H1 (cell line): ENCODE data around the gene KCNMA1. TPM values are rescaled to one million over a fixed set of nuclear protein-coding genes. Genes with fewer than 3 reads are reported as not detected.

Experiments used
- CTCF ChIA-PET: fragments of 300-600 bp; sonication (Branson Sonifier 250); formaldehyde crosslinking; loops from one replicate; lab custom pipeline; 2021; ENCODE audit not compliant: partially characterized antibody; lab: Charles Lee
- POLR2A ChIA-PET: fragments of 300-600 bp; sonication (Branson Sonifier 250); formaldehyde crosslinking; loops from one replicate; lab custom pipeline; 2021; ENCODE audit warnings: inconsistent platforms; ENCODE audit not compliant: partially characterized antibody; lab: Charles Lee
- DNase-seq, 2 experiments: peaks; one replicate each; pipeline versions ENCODE4 v3.0.0 to v3.0.0-alpha.2; 2010 to 2022; ENCODE audit warnings: low spot score in 2 of 2, low read depth in 1 of 2, mixed read lengths in 1 of 2
- FAIRE-seq: peaks from 2 replicates; lab custom pipeline; 2011; peaks lifted over from hg19 to GRCh38; lab: Jason Lieb, UNC
- H2AFZ ChIP-seq: 2 replicates; pipeline ENCODE4 v1.8.1; 2012; ENCODE audit warnings: low read length, inconsistent platforms
- H2AK5ac ChIP-seq: 2 replicates; pipeline ENCODE4 v1.6.1; 2013; ENCODE audit warnings: low read depth, low read length
- H2BK120ac ChIP-seq: replicated peaks from 2 replicates; pipeline ENCODE3; 2013; ENCODE audit warnings: low read depth, low read length, inconsistent platforms
- H2BK12ac ChIP-seq: 2 replicates; pipeline ENCODE4 v1.6.1; 2013; ENCODE audit warnings: low read depth, low read length
- H2BK15ac ChIP-seq: 2 replicates; pipeline ENCODE4 v1.6.1; 2013; ENCODE audit warnings: low read length
- H2BK20ac ChIP-seq: 2 replicates; pipeline ENCODE4 v1.6.1; 2013; ENCODE audit warnings: low read length
- H2BK5ac ChIP-seq: 2 replicates; pipeline ENCODE4 v1.6.1; 2013; ENCODE audit warnings: low read depth, low read length
- H3K14ac ChIP-seq: 2 replicates; pipeline ENCODE4 v1.6.1; 2013; ENCODE audit warnings: inconsistent platforms; ENCODE audit not compliant: insufficient read length
- H3K18ac ChIP-seq: 2 replicates; pipeline ENCODE4 v1.6.1; 2013; ENCODE audit warnings: low read length; ENCODE audit errors: extremely low read depth
- H3K23ac ChIP-seq: 2 replicates; pipeline ENCODE4 v1.6.1; 2013; ENCODE audit warnings: inconsistent platforms; ENCODE audit not compliant: insufficient read length
- H3K23me2 ChIP-seq: 2 replicates; pipeline ENCODE4 v1.6.1; 2013; ENCODE audit warnings: low read depth, low read length
- H3K27ac ChIP-seq: 2 replicates; pipeline ENCODE4 v1.6.1; 2011; ENCODE audit warnings: low read depth, low read length, inconsistent platforms
- H3K27me3 ChIP-seq, 4 experiments: replicated peaks in 1 of 4; 1 replicate in 1 of 4; 2 replicates in 3 of 4; pipeline versions ENCODE4 v1.6.1 to v1.8.1; 2011 to 2013; ENCODE audit warnings: low read length in 3 of 4, mild to moderate bottlenecking in 3 of 4, inconsistent platforms in 2 of 4, mixed read lengths in 2 of 4, moderate library complexity in 1 of 4; ENCODE audit not compliant: control insufficient read depth in 3 of 4, insufficient read depth in 3 of 4; ENCODE audit errors: extremely low read depth in 1 of 4
- H3K36me3 ChIP-seq, 4 experiments: 2 replicates each; pipeline versions ENCODE4 v1.6.1 to v1.8.1; 2011 to 2013; ENCODE audit warnings: mild to moderate bottlenecking in 4 of 4, low read length in 3 of 4, moderate library complexity in 2 of 4, control low read depth in 1 of 4, inconsistent platforms in 1 of 4; ENCODE audit not compliant: insufficient read depth in 4 of 4, control insufficient read depth in 2 of 4
- H3K4ac ChIP-seq: replicated peaks from 2 replicates; pipeline ENCODE3; 2013; ENCODE audit warnings: low read length, low read depth, mixed read lengths, inconsistent platforms; ENCODE audit not compliant: insufficient read length
- H3K4me1 ChIP-seq, 4 experiments: replicated peaks in 1 of 4; 1 replicate in 1 of 4; 2 replicates in 3 of 4; pipeline versions ENCODE4 v1.6.1 to v1.8.1; 2011 to 2013; ENCODE audit warnings: low read length in 3 of 4, inconsistent platforms in 2 of 4, mixed read lengths in 1 of 4; ENCODE audit not compliant: insufficient read depth in 4 of 4, control insufficient read depth in 3 of 4
- H3K4me2 ChIP-seq, 2 experiments: 2 replicates each; pipeline versions ENCODE4 v1.6.1 to v1.8.1; 2011 to 2013; ENCODE audit warnings: low read depth in 2 of 2, low read length in 2 of 2, control low read depth in 1 of 2, inconsistent platforms in 1 of 2, mild to moderate bottlenecking in 1 of 2; ENCODE audit not compliant: insufficient read depth in 1 of 2
- H3K4me3 ChIP-seq, 4 experiments: fragments of 200-600, 300-600 bp in 1 of 4; sonication (generic), shearing (Covaris generic), sonication (Bioruptor Twin) in 1 of 4; 2 replicates each; pipeline versions ENCODE4 v1.5.1 to v1.8.1; 2011 to 2016; ENCODE audit warnings: low read length in 4 of 4, low read depth in 3 of 4, control low read depth in 2 of 4, inconsistent platforms in 2 of 4, mild to moderate bottlenecking in 2 of 4, mixed read lengths in 1 of 4, moderate library complexity in 1 of 4; ENCODE audit not compliant: insufficient read depth in 2 of 4; ENCODE audit errors: extremely low read depth in 1 of 4
- H3K56ac ChIP-seq: replicated peaks from 2 replicates; pipeline ENCODE3; 2013; ENCODE audit warnings: low read depth, mild to moderate bottlenecking, mixed read lengths, low read length, inconsistent platforms; ENCODE audit not compliant: insufficient read length
- H3K79me1 ChIP-seq: 2 replicates; pipeline ENCODE4 v1.6.1; 2013; ENCODE audit warnings: low read depth, low read length, control low read depth
- H3K79me2 ChIP-seq, 2 experiments: 2 replicates each; pipeline versions ENCODE4 v1.6.1 to v1.8.1; 2012 to 2013; ENCODE audit warnings: low read length in 2 of 2, mild to moderate bottlenecking in 2 of 2, inconsistent platforms in 1 of 2; ENCODE audit not compliant: insufficient read depth in 2 of 2, control insufficient read depth in 1 of 2
- H3K9ac ChIP-seq, 4 experiments: replicated peaks in 1 of 4; 1 replicate in 1 of 4; 2 replicates in 3 of 4; pipeline versions ENCODE4 v1.6.1 to v1.8.1; 2011 to 2013; ENCODE audit warnings: low read depth in 3 of 4, low read length in 3 of 4, control low read depth in 2 of 4, mild to moderate bottlenecking in 2 of 4, moderate library complexity in 2 of 4, inconsistent platforms in 1 of 4; ENCODE audit errors: extremely low read depth in 1 of 4
- H3K9me3 ChIP-seq, 2 experiments: 2 replicates each; pipeline versions ENCODE4 v1.6.1 to v1.8.1; 2012 to 2013; ENCODE audit warnings: mild to moderate bottlenecking in 2 of 2, moderate library complexity in 2 of 2, control low read depth in 1 of 2, inconsistent platforms in 1 of 2, low read depth in 1 of 2, low read length in 1 of 2, mixed read lengths in 1 of 2; ENCODE audit not compliant: insufficient read depth in 2 of 2
- H4K20me1 ChIP-seq, 2 experiments: replicated peaks in 1 of 2; 2 replicates each; pipeline versions ENCODE3 to v1.8.1; 2011 to 2013; ENCODE audit warnings: inconsistent platforms in 2 of 2, low read length in 2 of 2, mild to moderate bottlenecking in 1 of 2; ENCODE audit not compliant: insufficient read depth in 2 of 2, control insufficient read depth in 1 of 2
- H4K5ac ChIP-seq: 2 replicates; pipeline ENCODE4 v1.6.1; 2013; ENCODE audit warnings: low read length, low read depth, mixed read lengths, inconsistent platforms; ENCODE audit not compliant: insufficient read length
- H4K8ac ChIP-seq: 2 replicates; pipeline ENCODE4 v1.8.0; 2013; ENCODE audit warnings: mild to moderate bottlenecking, moderate library complexity, low read length, inconsistent platforms; ENCODE audit not compliant: insufficient read depth; ENCODE audit errors: extremely low read depth
- H4K91ac ChIP-seq: replicated peaks from 2 replicates; pipeline ENCODE3; 2013; ENCODE audit warnings: low read length, mixed read lengths, inconsistent platforms; ENCODE audit not compliant: insufficient read length
- KDM1A ChIP-seq: fragments of 200-600, 300-600 bp; sonication (generic); IDR thresholded peaks from 2 replicates; pipeline ENCODE4 v1.7.1; 2016; ENCODE audit warnings: mild to moderate bottlenecking, low read length, borderline replicate concordance
- RFX5 ChIP-seq: IDR thresholded peaks from 2 replicates; pipeline ENCODE4 v1.6.1; 2011; ENCODE audit warnings: low read depth, low read length, improper control_type of control experiment, borderline replicate concordance
- WGBS, 2 experiments: shearing (Covaris generic) in 1 of 2; methylation state at CpG; one replicate each; pipeline versions ENCODE4 v1.1.6 to v1.1.7; 2013 to 2015; ENCODE audit warnings: low lambda C conversion rate in 2 of 2, mixed read lengths in 2 of 2, inconsistent platforms in 1 of 2, low coverage in 1 of 2, missing lambda C conversion rate in 1 of 2; ENCODE audit not compliant: insufficient replicate concordance in 2 of 2, insufficient coverage in 1 of 2, insufficient read length in 1 of 2; ENCODE audit errors: extremely low coverage in 1 of 2, missing lambda C conversion rate in 1 of 2; 5-methylcytosine and 5-hydroxymethylcytosine counted together
- polyA plus RNA-seq, 7 experiments: library from polyadenylated mRNA; depleted of rRNA in 3 of 7; stranded (reverse) in 5 of 7; unstranded in 2 of 7; fragments of >200 nt in 5 of 7; fragments of 200-250 nt in 2 of 7; gene quantifications; 1 replicate in 5 of 7; 2 replicates in 1 of 7; 4 replicates in 1 of 7; pipeline versions ENCODE4 v1.2.1 to v1.2.3, GENCODE V29; 2011 to 2013; ENCODE audit warnings: missing spikeins in 2 of 7, mixed read lengths in 2 of 7
- total RNA-seq: library from RNA; stranded (reverse); fragmentation: NEBNext Ultra II Directional; extraction: Animal tissue kit (Norgen Biotek cat#: 25700); gene quantifications from 2 replicates; pipeline ENCODE4 v1.2.1, GENCODE V29; 2021

The KCNMA1 gene
- total and polyA plus RNA-seq, 2 of the 8 experiments (the other 6 are each of a cell fraction or from before 2014, with no cell fraction given) = 10.2 to 11.1 TPM

DNA sequence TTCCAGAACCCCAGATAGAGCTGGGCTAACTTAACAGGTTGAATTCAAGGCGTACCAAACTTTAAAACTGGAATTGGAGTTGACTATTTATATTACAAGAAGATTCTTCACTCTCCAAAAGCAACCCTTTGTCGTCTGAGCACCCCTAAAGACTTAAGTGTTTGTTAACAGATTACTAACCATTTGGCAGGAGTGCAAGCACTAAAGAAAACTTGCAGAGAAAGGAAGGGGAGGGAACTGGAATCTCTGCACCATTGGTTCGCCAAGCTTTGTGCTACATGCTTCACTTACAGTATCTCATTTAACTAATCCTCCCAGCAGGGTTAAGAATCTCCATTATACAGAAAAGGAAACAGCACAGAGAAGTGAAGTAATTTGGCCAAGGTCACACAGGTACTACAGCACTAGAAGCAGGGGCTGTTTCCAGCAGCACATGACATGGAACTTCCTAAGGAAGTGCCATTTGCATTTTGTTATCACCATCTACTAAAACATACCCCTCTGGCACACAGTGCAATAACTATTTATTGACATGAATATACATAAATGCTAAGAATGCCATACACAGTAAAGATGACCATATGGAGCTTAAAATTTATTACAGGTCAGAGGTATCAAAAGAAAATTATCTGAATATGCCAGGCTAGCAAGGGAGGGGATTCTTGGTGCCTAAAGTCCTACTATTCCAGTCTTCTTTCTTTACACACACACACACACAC, 201.2 kb downstream of the KCNMA1 start:
- Histone ChIP-seq H3K9me3 (no peaks in the 10 kb centered on the region), H2AK5ac (no peak overlapping the region), H2AFZ (no peak overlapping the region), H3K23me2 (no peaks in the 10 kb centered on the region), H3K18ac (no peak overlapping the region), H3K27ac (no peak overlapping the region), H3K14ac (no peak overlapping the region), H3K4me2 (no peak overlapping the region), H3K4me1 (peaks cover 0 to 12% (median 2%) of the 10 kb centered on the region in 4 experiments; a peak in 3 of 7 replicates), H3K4ac (no peak overlapping the region), H3K79me1 (no peaks in the 10 kb centered on the region), H2BK20ac (no peak overlapping the region), H4K20me1 (no peaks in the 10 kb centered on the region), H4K8ac (no peak overlapping the region), H3K9ac (no peak overlapping the region), H4K91ac (no peak overlapping the region), H2BK15ac (no peak overlapping the region), H3K4me3 (no peak overlapping the region), H2BK5ac (no peak overlapping the region), H3K79me2 (no peaks in the 10 kb centered on the region), H2BK120ac (no peak overlapping the region), H3K27me3 (no peaks in the 10 kb centered on the region), H4K5ac (no peak overlapping the region), H3K36me3 (no peaks in the 10 kb centered on the region), H3K56ac (no peak overlapping the region), H2BK12ac (no peak overlapping the region), H3K23ac (no peak overlapping the region)
- POLR2A ChIA-PET = no interaction called here
- FAIRE-seq = no peak
- no peak for DNase-seq
- CTCF ChIA-PET = interaction anchor here (0.6 to 2.4 kb wide), 4 partner anchors 8 to 262 kb away, joined by 3 to 15 read pairs (median 3); no protein-coding TSS in a partner anchor
- 64% methylated on average over 3 of the region's 3 CpGs; no CpG with 5 or more reads in 1 of the 2 experiments for WGBS, 2 experiments
- no peak for TF ChIP-seq RFX5
- TF ChIP-seq KDM1A = peak; percentile 60; the same call in 1 of the 2 replicates
